Retina (tissue), 1 donor: ENCODE data around the gene GNS.
"Not testable (repeated sequence)": the region's sequence is repeated elsewhere in the genome, so short reads cannot be mapped to it uniquely, and the experiment has no call there.

Source experiments
- DNase-seq: peaks from one replicate; pipeline ENCODE4 v3.0.0-alpha.2; 2016

The GNS gene

GRCh38 chr12:64694130-64695040 lies 64.8 kb downstream of the GNS start:
- DNase-seq = no peak

GRCh38 chr12:64691795-64692583 lies 67.2 kb downstream of the GNS start:
- no peak for DNase-seq

GRCh38 chr12:64691227-64691794 lies 67.9 kb downstream of the GNS start:
- no peak for DNase-seq

GRCh38 chr12:64690236-64690635 lies 69.0 kb downstream of the GNS start:
- not testable (repeated sequence) for DNase-seq

GRCh38 chr12:64688715-64689114 lies 70.5 kb downstream of the GNS start:
- DNase-seq = no peak

GRCh38 chr12:64688219-64688618 lies 71.0 kb downstream of the GNS start:
- no peak for DNase-seq

- no peak for DNase-seq
Observed at GRCh38 chr12:64687816-64688215, 71.4 kb downstream of the GNS start.

GRCh38 chr12:64685605-64686004 lies 73.6 kb downstream of the GNS start:
- DNase-seq = no peak

- no peak for DNase-seq
Observed at GRCh38 chr12:64685050-64685449, 74.2 kb downstream of the GNS start.

GRCh38 chr12:64683816-64684543 lies 75.2 kb downstream of the GNS start:
- no peak for DNase-seq

GRCh38 chr12:64682572-64683277 lies 76.5 kb downstream of the GNS start:
- DNase-seq = no peak

GRCh38 chr12:64681200-64682052 lies 77.8 kb downstream of the GNS start:
- no peak for DNase-seq

- DNase-seq = no peak
Observed at GRCh38 chr12:64680235-64680634, 79.0 kb downstream of the GNS start.

- no peak for DNase-seq
Observed at GRCh38 chr12:64679487-64680001, 79.7 kb downstream of the GNS start.

GRCh38 chr12:64678835-64679234 lies 80.4 kb downstream of the GNS start:
- DNase-seq = no peak

GRCh38 chr12:64678248-64678647 lies 81.0 kb downstream of the GNS start:
- DNase-seq = no peak

GRCh38 chr12:64675795-64676194 lies 83.4 kb downstream of the GNS start:
- no peak for DNase-seq

- no peak for DNase-seq
Observed at GRCh38 chr12:64674367-64674922, 84.8 kb downstream of the GNS start.

GRCh38 chr12:64673490-64674169 lies 85.6 kb downstream of the GNS start:
- DNase-seq = no peak

- no peak for DNase-seq
Observed at GRCh38 chr12:64672925-64673409, 86.2 kb downstream of the GNS start.
